Motor neuron (in vitro differentiated cells): ENCODE measurements around the gene GSTO2. TPM values are rescaled to one million over a fixed set of nuclear protein-coding genes. Genes with fewer than 3 reads are reported as not detected.

Source experiments
- ATAC-seq, 8 experiments: fragments of 200-7000 bp; cut with Tn5 transposase; replicated peaks in 6 of 8; 2 replicates each; pipeline ENCODE4 v1.8.0; 2021; ENCODE audit warnings: mild to moderate bottlenecking in 8 of 8, moderate library complexity in 8 of 8
- H3K27ac ChIP-seq, 2 donors: fragments of 250-450 bp; sonication (Bioruptor Pico); 2 replicates each; pipeline ENCODE4 v1.9.0; 2021; ENCODE audit warnings: antibody characterized with exemption in 2 of 2, mild to moderate bottlenecking in 2 of 2, moderate library complexity in 1 of 2
- H3K4me1 ChIP-seq, 2 donors: fragments of 250-450 bp; sonication (Bioruptor Pico); replicated peaks in 1 of 2; 2 replicates each; pipeline ENCODE4 v1.6.1; 2021; ENCODE audit warnings: antibody characterized with exemption in 2 of 2, mild to moderate bottlenecking in 2 of 2, moderate library complexity in 1 of 2
- H3K4me3 ChIP-seq, 5 donors: fragments of 250-450 bp; sonication (Bioruptor Pico); 2 replicates each; pipeline ENCODE4 v1.9.0; 2021; ENCODE audit warnings: antibody characterized with exemption in 5 of 5, mild to moderate bottlenecking in 5 of 5, moderate library complexity in 4 of 5
- WGBS, 10 experiments: fragments of 450-650 bp; shearing (Covaris generic); methylation state at CpG; one replicate each; pipeline ENCODE4 v1.0.0; 2022; 5-methylcytosine and 5-hydroxymethylcytosine counted together
- in situ Hi-C, 9 experiments: fragments of 400-800 bp; cut with MboI; loops; one replicate each; pipeline ENCODE4 v1.15.0; 2021; ENCODE audit warnings: low sequenced_read_pairs in 9 of 9, low pct_unique_long_range_greater_than_20kb in 2 of 9; ENCODE audit not compliant: unreplicated experiment in 9 of 9
- total RNA-seq, 8 experiments: library from RNA; unstranded; fragments of 300-600 nt; gene quantifications; 2 replicates each; pipeline versions ENCODE4 v1.2.3 to v1.2.4, GENCODE V29; 2022

GSTO2 gene
- total RNA-seq, 8 experiments from 2014 or later, result 0.88 to 3.6 (median 1.8) TPM

DNA sequence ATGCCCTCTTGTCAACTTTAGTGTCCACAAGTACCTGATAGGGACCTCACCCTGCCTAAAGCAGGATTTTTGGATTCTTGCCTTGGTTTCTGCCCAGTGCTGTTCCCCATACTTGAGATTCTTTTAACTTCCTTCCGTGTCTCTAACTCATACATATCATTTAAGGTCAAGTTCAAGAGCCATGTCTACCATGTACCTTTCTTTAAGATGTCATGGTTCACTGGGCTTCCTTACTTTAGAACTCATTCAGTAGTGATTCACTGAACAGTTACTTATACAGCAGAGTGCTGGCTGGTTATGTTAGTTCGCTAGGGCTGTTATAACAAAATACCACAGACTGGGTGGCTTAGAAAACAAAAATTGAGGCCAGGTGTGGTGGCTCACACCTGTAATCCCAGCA lies 79.6 kb downstream of the GSTO2 start:
- peaks cover 6 to 9% of the 10 kb centered on the region in 2 donors for H3K4me1 ChIP-seq
- no peak overlapping the region for H3K4me3 ChIP-seq
- WGBS, 10 experiments, result 68 to 100% (median 95%) methylated on average over 1 to 2 of the region's 2 CpGs; no CpG with 5 or more reads in 2 of the 10 experiments
- in situ Hi-C loops, result loop anchor here in 2 of 9 experiments (5.0 to 10.0 kb wide), 2 partner anchors 54 to 66 kb away; no protein-coding TSS in a partner anchor
- ATAC-seq, result no peak
- no peak overlapping the region for H3K27ac ChIP-seq

DNA sequence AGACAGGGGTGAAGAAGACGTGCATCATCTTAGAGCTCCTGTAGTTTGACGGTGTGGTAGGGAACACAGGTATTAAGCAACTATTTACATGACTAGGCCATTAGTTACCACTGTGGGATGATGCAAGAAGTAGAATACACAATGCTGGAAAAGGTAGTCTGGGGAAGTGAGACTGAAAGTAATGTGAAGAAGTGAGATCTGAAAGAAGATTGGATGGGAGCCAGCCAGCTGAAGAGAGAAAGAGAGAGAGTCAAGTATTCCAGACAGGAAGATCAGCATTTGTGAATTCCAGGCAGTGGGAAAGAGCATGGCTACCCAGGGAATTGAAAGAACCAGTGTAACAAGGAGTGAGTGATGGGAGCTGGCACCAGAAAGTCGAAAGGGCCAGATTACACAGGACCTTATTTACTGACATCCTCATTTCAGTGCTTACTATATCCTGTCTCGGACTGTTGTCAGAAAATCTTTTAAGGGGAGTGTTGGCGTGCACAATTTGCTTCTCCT lies 80.7 kb downstream of the GSTO2 start:
- WGBS, 10 experiments, result 15 to 87% (median 44%) methylated on average over 1 to 4 of the region's 5 CpGs
- Histone ChIP-seq H3K4me3 (no peak overlapping the region), H3K27ac (no peak overlapping the region), H3K4me1 (peaks cover 6 to 9% of the 10 kb centered on the region in 2 donors)
- in situ Hi-C loops, result loop anchor here in 2 of 9 experiments (5.0 to 10.0 kb wide), 2 partner anchors 55 to 67 kb away; no protein-coding TSS in a partner anchor
- no peak for ATAC-seq

DNA sequence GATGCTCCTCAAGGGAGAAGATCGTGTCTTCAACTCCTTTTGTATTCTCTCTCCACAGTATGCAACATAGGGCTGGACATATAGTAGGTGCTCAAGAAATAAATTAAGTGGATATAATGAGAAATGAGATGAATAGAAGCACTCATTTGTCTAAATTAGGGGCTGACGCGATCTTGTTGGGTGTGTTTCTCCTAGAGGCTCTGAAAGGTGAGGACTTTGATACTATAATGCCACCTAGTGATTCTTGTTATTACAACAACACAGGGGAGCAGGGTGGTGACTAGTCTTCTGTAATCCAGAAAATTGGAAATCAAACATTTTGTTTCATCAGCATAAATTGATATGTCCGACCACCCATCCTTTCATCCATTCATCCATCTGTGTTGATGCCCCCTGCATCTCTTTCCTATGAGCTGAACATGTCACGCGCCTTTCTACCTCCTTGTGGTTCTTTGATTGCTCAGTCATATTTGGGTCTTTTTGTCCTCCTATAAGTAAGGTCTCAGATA lies 81.2 kb downstream of the GSTO2 start:
- H3K27ac ChIP-seq, result no peak overlapping the region
- H3K4me1 ChIP-seq, result peaks cover 6 to 9% of the 10 kb centered on the region in 2 donors
- whole genome bisulfite sequencing, 10 experiments, result 0 to 100% (median 40%) methylated on average over 1 to 6 of the region's 6 CpGs
- peak; percentile 50 to 61 (median 56) for ATAC-seq
- in situ Hi-C loops, result no loop called here
- H3K4me3 ChIP-seq, result no peak overlapping the region

DNA sequence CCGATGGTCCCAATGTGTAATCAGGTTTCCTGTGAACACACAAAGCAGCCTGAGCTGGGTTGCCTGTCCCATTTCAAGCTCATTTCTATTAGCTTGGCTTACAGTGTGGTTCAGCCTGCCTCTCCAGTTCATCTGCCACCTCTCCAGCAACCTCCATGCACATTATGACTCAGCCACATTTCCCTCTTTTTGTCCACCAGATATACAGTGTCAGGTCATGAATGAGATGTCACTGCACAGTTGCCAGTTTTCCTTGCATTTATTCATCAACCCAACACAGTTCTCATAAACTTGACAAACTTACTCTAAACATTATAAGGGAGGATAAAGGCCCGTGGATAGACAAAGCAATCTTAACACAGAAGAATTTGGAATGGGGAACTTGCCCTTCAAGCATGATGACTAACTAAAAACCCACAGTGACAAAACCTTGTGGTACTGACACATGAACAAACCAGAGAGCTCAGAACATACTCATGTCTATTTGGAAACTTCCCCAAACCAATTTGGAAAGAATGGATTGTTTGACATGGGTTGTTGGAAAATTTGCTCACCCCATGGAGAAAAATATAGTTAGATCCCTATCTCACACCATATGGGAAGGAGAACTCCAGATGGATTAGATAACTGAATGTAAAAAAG lies 82.2 kb downstream of the GSTO2 start:
- H3K4me1 ChIP-seq, result peaks cover 6 to 9% of the 10 kb centered on the region in 2 donors
- ATAC-seq, result peak in 1 of 8 experiments; percentile 28
- in situ Hi-C loops, result no loop called here
- H3K4me3 ChIP-seq, result no peak overlapping the region
- WGBS, 10 experiments, result 0 to 82% (median 50%) methylated on average over 1 to 2 of the region's 2 CpGs; no CpG with 5 or more reads in 3 of the 10 experiments
- H3K27ac ChIP-seq, result no peak overlapping the region

DNA sequence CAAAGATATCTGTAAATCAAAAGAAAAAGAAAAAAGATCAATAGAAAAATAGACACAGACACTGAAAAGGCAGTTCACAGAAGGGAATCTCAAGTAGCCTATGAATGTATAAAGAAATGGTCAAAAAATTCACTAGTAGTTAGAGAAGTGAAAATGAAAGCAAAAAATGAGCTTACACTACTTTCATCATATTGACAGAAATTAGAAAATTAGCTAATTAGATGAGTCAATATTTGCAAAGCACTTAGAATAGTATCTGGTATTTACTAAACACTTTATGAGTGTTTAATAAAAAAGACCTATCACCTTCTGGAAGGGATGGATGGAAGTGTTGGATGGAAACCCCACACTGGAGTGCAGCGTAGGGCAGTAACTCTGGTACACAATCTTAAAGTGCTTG lies 82.9 kb downstream of the GSTO2 start:
- 80 to 100% (median 100%) methylated on average over 1 of the region's 1 CpG; no CpG with 5 or more reads in 6 of the 10 experiments for WGBS, 10 experiments
- H3K27ac ChIP-seq, result no peak overlapping the region
- no peak for ATAC-seq
- no peak overlapping the region for H3K4me3 ChIP-seq
- peaks cover 6 to 9% of the 10 kb centered on the region in 2 donors for H3K4me1 ChIP-seq
- in situ Hi-C loops, result no loop called here

DNA sequence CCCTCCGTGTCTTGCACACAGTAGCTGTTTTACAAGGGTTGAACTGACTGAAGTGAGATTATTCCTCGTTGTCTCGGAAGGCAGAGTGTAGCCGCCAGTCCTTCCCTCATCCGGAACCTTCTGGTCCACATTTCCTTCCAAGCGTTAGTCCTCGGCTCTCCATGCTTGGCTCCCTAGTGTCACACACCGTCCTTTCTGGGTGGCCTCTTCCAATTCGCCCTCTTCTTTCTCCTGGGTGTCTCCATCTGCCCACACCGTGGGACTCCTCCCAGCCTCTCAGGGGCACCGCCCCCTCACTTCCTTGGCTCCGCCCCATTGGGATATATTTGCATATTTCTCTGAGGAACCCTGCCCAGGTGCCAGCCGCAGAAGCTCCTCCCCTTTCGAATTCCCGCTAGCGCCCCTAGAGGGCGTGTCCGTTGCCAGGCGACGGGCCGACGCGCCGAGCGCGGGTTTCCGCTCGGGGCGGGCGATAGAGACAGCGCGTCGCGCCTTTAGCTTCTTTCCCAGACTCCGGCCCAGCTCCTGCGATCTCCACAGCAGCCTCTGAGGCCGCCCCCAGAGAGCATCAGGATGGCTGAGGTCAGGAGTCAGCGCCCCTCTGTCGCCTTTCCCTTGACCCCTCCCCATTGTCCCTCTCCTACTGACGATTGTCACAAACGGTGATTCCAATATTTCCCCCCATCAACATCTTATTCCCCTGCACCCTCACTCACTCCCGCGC lies 84.5 kb downstream of the GSTO2 start, which contains the start of gene CFAP58:
CFAP58 (plus strand) TSS at position 509 of the 724 bp plus-strand sequence; CDS start at position 574, 65 bp downstream.
- no peak within 1 kb of the TSS for H3K27ac ChIP-seq
- ATAC-seq, result peak; percentile 85 to 97 (median 92)
- H3K4me1 ChIP-seq, result peaks cover 6 to 9% of the 10 kb centered on the region in 2 donors
- 0 to 60% (median 18%) methylated on average over 2 to 16 of the region's 43 CpGs; no CpG with 5 or more reads in 1 of the 10 experiments for WGBS, 10 experiments
- H3K4me3 ChIP-seq, result peak within 1 kb of the TSS in 3 of 5 donors; percentile 8 to 30 (median 9)
- in situ Hi-C loops, result no loop called here

Other genes with a start within 250 kb of the GSTO2 start
- gene COL17A1, start 183.3 kb upstream of the GSTO2 start, total RNA-seq, result 1 to 10 TPM in 3 of 8 experiments, under 1 TPM in 5; 0.38 to 4.9 (median 0.74) TPM
- gene SFR1, start 147.0 kb upstream of the GSTO2 start, total RNA-seq, result 10 to 100 TPM in 3 of 8 experiments, 1 to 10 TPM in 5; 7.4 to 45.4 (median 9.5) TPM
- 10 to 100 TPM in 1 of 8 experiments, 1 to 10 TPM in 6, under 1 TPM in 1; 0.94 to 38.7 (median 2.0) TPM for gene CFAP43, start 36.8 kb upstream of the GSTO2 start, total RNA-seq
- 100 to 1,000 TPM in 3 of 8 experiments, 10 to 100 TPM in 5; 29.7 to 331 (median 51.5) TPM for gene GSTO1, start 14.3 kb upstream of the GSTO2 start, total RNA-seq
- 10 to 100 TPM in 2 of 8 experiments, 1 to 10 TPM in 6; 5.4 to 17.7 (median 8.6) TPM for gene ITPRIP, start 69.3 kb downstream of the GSTO2 start, total RNA-seq
- gene CFAP58, start 84.6 kb downstream of the GSTO2 start, total RNA-seq, result 1 to 10 TPM in 7 of 8 experiments, under 1 TPM in 1; 0.58 to 1.8 (median 1.3) TPM